SK-N-SH treated with all-trans-retinoic acid at 6 μM for 48 hours (cell line): ENCODE measurements around the gene SLC25A14.

Source experiments
- CREB5 ChIP-seq: fragments of 250-450 bp; sonication (Bioruptor Pico); IDR thresholded peaks from 2 replicates; pipeline ENCODE4 v1.5.1; 2020; ENCODE audit warnings: low read depth, mild to moderate bottlenecking, moderate library complexity
- CSDC2 ChIP-seq: fragments of 250-450 bp; sonication (Bioruptor Pico); IDR thresholded peaks from 2 replicates; pipeline ENCODE4 v1.5.0; 2020; ENCODE audit warnings: mild to moderate bottlenecking, moderate library complexity
- CSRNP3 ChIP-seq: fragments of 250-450 bp; sonication (Bioruptor Pico); IDR thresholded peaks from 2 replicates; pipeline ENCODE4 v1.5.1; 2021; ENCODE audit warnings: mild to moderate bottlenecking, moderate library complexity
- GLIS3 ChIP-seq: fragments of 250-450 bp; sonication (Bioruptor Pico); IDR thresholded peaks from 2 replicates; pipeline ENCODE4 v1.5.0; 2020; ENCODE audit warnings: mild to moderate bottlenecking, moderate library complexity
- PATZ1 ChIP-seq: fragments of 250-450 bp; sonication (Bioruptor Pico); IDR thresholded peaks from 2 replicates; pipeline ENCODE4 v1.8.0; 2020; ENCODE audit warnings: mild to moderate bottlenecking, moderate library complexity, borderline replicate concordance
- POU6F1 ChIP-seq: fragments of 250-450 bp; sonication (Bioruptor Pico); IDR thresholded peaks from 2 replicates; pipeline ENCODE4 v1.8.0; 2021; ENCODE audit warnings: low read depth, mild to moderate bottlenecking, moderate library complexity, borderline replicate concordance
- ZFP3 ChIP-seq: fragments of 250-450 bp; sonication (Bioruptor Pico); IDR thresholded peaks from 2 replicates; pipeline ENCODE4 v1.5.0; 2020; ENCODE audit warnings: mild to moderate bottlenecking, moderate library complexity

GRCh38 chrX:130416785-130417184 lies 77.1 kb downstream of the SLC25A14 start:
- TF ChIP-seq CSDC2 (no peak), CREB5 (CRISPR knock-in tag) (no peak), ZFP3 (CRISPR knock-in tag) (no peak), GLIS3 (CRISPR knock-in tag) (no peak), CSRNP3 (CRISPR knock-in tag) (no peak), POU6F1 (CRISPR knock-in tag) (no peak), PATZ1 (CRISPR knock-in tag) (no peak)
